Muscle of leg (tissue), 11 donors: ENCODE results near the gene C12orf42. TPM values are rescaled to one million over a fixed set of nuclear protein-coding genes. Genes with fewer than 3 reads are reported as not detected.

ENCODE experiments used
- DNase-seq: peaks from one replicate; pipeline ENCODE4 v3.0.0; 2013
- H3K27ac ChIP-seq: one replicate; pipeline ENCODE4 v1.5.1; 2013; ENCODE audit warnings: mild to moderate bottlenecking, low read length, control low read depth
- H3K27me3 ChIP-seq: one replicate; pipeline ENCODE4 v1.6.1; 2013; ENCODE audit warnings: low read length; ENCODE audit not compliant: control insufficient read depth, insufficient read depth
- H3K36me3 ChIP-seq: one replicate; pipeline ENCODE4 v1.6.1; 2013; ENCODE audit warnings: low read length; ENCODE audit not compliant: control insufficient read depth, insufficient read depth
- H3K4me1 ChIP-seq: one replicate; pipeline ENCODE4 v1.6.1; 2013; ENCODE audit warnings: low read length; ENCODE audit not compliant: control insufficient read depth, insufficient read depth
- H3K4me3 ChIP-seq: one replicate; pipeline ENCODE4 v1.5.1; 2013; ENCODE audit warnings: low read length, control low read depth
- H3K9me3 ChIP-seq: replicated peaks from 2 replicates; pipeline ENCODE4 v1.6.1; 2013; ENCODE audit warnings: low read depth, low read length; ENCODE audit not compliant: control insufficient read depth
- WGBS: methylation state at CpG from one replicate; pipeline ENCODE4 v1.1.5; 2013; ENCODE audit warnings: missing lambda C conversion rate; ENCODE audit not compliant: insufficient coverage; 5-methylcytosine and 5-hydroxymethylcytosine counted together
- polyA plus RNA-seq, 8 donors: library from polyadenylated mRNA; unstranded; fragments of 120-200 nt; gene quantifications; one replicate each; pipeline versions ENCODE4 v1.2.1 to v1.2.3, GENCODE V29; 2013; ENCODE audit warnings: inconsistent platforms in 1 of 8, low replicate concordance in 1 of 8; ENCODE audit not compliant: insufficient read length in 8 of 8, insufficient read depth in 1 of 8
- total RNA-seq: library from RNA; stranded (reverse); fragments of 120-200 nt; gene quantifications from one replicate; pipeline ENCODE4 v1.2.4, GENCODE V29; 2013

C12orf42 gene
- total and polyA plus RNA-seq, 9 donors, result 0.98 to 2.4 (median 1.7) TPM

DNA sequence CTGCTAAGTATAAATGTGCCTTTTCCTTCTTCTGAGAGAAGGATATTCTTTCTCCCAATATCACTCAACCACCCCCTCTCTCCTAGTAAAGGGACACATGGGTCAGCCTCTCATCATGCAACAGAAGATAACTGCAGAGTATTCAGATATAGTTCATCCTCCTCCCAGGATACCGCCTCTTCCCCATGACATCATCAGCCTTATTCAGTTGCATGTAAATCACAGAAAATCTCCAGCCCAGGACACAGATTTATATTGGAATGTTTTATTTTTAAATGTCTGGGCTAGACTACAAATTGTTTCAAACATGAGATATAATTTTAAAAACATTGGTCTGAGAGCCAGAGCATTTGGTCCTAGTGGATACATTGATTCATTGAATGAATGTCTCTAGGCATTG lies 178.5 kb downstream of the C12orf42 start:
- peaks cover 9% of the 10 kb centered on the region for H3K9me3 ChIP-seq
- no peak overlapping the region for H3K27ac ChIP-seq
- H3K36me3 ChIP-seq, result no peaks in the 10 kb centered on the region
- no peak for DNase-seq
- H3K4me3 ChIP-seq, result no peak overlapping the region
- WGBS, result no CpG with 5 or more reads among the region's 1 CpG
- H3K4me1 ChIP-seq, result no peaks in the 10 kb centered on the region
- H3K27me3 ChIP-seq, result no peaks in the 10 kb centered on the region

DNA sequence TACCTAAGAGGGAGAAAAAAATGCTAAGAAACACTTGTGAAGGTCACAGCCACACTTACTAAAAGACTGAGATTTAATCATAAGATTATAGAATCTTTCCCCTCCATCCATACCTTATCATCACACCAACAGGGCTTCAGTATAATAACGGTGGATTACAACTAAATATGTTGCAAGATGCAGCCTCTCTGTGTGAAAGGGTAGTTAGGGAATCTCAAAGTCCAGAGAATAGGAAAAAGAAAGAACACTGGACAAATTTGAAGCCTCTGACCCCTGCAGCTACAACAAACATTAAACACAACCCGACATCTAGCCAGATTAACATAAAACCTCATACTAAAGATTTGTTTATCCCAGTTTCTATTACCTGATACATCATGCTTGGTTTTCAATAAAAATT lies 181.0 kb downstream of the C12orf42 start:
- WGBS, result 40% methylated on average over 1 of the region's 2 CpGs

DNA sequence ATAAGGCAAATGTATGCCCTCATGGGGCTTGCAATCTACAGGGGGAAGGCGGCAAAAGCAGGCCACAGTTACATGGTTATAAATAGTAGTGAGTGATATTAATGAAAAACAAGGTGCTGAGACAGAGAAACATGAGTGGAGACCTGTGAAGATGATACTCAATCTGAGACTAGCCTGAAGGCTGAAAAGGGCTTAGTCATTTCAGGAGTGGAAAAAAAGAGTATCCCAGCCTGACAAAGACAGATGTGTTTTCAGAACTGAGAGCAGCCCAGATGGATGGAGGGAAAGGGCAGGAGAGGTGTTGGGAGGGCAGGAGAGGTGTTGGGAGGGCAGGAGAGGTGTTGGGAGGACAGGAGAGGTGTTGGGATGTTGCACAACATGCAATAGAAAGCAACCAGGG lies 181.9 kb downstream of the C12orf42 start:
- WGBS, result 75% methylated on average over 1 of the region's 1 CpG
- peaks cover 3% of the 10 kb centered on the region for H3K9me3 ChIP-seq
- no peak for DNase-seq
- H3K27me3 ChIP-seq, result no peaks in the 10 kb centered on the region
- no peak overlapping the region for H3K27ac ChIP-seq
- H3K36me3 ChIP-seq, result no peaks in the 10 kb centered on the region
- no peak overlapping the region for H3K4me3 ChIP-seq
- H3K4me1 ChIP-seq, result no peaks in the 10 kb centered on the region

More for the DNA sequence above, 181.0 kb downstream of the C12orf42 start:
- Histone ChIP-seq H3K9me3 (peaks cover 5% of the 10 kb centered on the region), H3K27me3 (no peaks in the 10 kb centered on the region), H3K4me1 (no peaks in the 10 kb centered on the region), H3K36me3 (no peaks in the 10 kb centered on the region), H3K4me3 (no peak overlapping the region), H3K27ac (no peak overlapping the region)
- no peak for DNase-seq

DNA sequence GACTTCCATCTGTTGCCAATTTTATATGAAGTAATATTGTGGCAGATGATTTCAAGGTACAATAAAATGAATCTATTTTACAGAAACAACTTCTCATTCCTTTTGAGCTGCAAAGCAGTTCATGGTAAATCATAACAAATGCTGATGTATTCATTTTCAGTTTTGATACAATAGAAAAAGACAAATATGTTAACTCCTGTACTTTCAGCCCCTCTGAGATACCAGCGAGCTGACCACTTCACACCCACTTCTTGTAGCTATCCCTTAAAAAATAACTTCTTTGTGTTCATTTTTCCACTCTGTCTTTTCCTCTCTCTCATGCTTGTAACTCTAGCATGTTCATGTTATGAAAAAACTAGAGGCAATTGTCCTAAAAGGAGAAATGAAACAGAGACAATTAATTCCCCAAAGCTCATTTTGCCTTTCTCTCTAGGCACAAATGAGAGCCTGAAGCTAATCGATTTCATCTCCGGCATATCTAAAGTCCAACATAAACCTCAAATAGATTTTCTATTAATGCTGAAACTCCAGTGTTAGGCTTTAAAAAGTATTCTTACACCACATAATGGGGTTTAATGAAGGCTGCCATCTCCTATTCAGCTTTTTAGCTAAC lies 182.9 kb downstream of the C12orf42 start:
- WGBS, result no CpG with 5 or more reads among the region's 3 CpGs
- H3K4me1 ChIP-seq, result no peaks in the 10 kb centered on the region
- no peak for DNase-seq

DNA sequence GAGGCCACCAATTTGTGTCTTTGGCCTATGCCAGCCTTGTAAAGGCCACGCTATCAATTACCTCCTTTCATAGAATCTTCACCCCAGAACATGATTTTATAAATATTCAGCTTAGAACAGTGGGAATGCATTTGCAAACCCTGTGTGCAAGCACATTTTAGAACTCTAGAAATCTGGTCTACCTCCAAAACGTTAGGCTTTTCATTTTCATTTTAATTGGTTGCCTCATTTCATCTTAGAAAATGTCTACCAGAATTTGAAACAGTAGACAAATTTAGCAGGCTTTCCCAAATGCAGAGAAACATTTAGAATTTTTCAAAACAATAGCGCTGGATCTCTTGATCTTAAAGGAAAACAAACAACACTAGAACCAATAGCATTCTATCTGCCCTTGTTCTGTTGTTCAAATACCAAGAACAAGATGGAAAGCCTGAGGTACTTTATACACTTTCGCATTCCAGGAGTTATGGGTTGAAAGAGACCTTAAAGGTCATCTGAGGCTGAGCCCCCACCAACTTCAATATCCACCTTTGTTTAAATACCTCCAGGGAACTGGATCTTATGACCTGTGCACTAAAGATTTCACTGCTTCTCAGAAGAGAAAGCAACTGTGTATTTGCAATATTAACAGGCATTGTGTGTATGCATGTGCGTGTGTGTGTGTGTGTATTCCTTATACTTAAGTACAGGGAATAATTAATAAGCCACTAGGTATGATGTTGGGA lies 185.1 kb downstream of the C12orf42 start:
- Histone ChIP-seq H3K9me3 (no peaks in the 10 kb centered on the region), H3K4me1 (no peaks in the 10 kb centered on the region), H3K27ac (no peak overlapping the region), H3K27me3 (no peaks in the 10 kb centered on the region), H3K4me3 (no peak overlapping the region), H3K36me3 (no peaks in the 10 kb centered on the region)
- no peak for DNase-seq
- WGBS, result 69% methylated on average over 2 of the region's 5 CpGs

More for the DNA sequence above, 182.9 kb downstream of the C12orf42 start:
- Histone ChIP-seq H3K9me3 (peaks cover 3% of the 10 kb centered on the region), H3K36me3 (no peaks in the 10 kb centered on the region), H3K4me3 (no peak overlapping the region), H3K27me3 (no peaks in the 10 kb centered on the region), H3K27ac (no peak overlapping the region)

DNA sequence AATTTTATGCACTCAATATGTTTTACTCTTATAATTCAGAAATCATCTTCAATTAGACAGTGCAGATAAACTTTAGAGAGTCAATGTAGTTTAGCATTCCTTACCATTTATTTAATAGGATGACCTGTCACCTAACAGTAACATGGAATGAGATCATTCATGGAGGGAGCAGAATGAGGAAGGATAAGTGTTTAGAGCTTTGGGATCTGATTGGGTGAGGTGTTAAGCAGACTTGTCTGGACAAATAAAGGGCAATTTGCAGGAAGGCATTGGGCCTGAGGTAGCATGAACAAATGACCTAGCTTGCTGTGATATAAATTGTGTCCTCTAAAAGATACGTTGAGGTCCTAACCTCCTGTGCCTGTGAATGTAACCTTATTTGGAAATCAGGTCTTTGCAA lies 187.4 kb downstream of the C12orf42 start:
- H3K27ac ChIP-seq, result no peak overlapping the region
- no peak overlapping the region for H3K4me3 ChIP-seq
- H3K4me1 ChIP-seq, result no peaks in the 10 kb centered on the region
- H3K27me3 ChIP-seq, result no peaks in the 10 kb centered on the region
- WGBS, result 100% methylated on average over 1 of the region's 1 CpG
- no peak for DNase-seq
- H3K9me3 ChIP-seq, result no peaks in the 10 kb centered on the region
- H3K36me3 ChIP-seq, result no peaks in the 10 kb centered on the region

DNA sequence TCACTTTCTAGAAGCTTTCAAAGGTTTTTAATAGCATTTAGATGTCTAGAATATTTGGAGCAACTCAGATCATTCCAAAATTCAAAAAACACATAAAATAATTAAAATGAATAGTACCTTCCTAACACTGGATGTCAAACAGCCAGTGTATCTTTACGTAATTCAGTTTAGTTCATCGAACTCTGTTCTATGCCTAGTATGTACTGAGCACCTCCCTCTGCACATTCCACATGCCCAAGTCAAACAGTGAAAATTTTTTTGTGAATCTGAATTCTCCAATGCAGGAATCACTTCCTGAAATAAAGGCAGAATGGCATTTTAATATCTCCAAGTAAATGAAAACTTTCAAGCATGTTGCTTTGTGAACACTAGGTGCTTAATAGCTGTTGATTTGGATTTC lies 192.3 kb downstream of the C12orf42 start:
- H3K27ac ChIP-seq, result no peak overlapping the region
- H3K9me3 ChIP-seq, result no peaks in the 10 kb centered on the region
- no CpG with 5 or more reads among the region's 2 CpGs for WGBS
- H3K27me3 ChIP-seq, result peaks cover 6% of the 10 kb centered on the region
- no peaks in the 10 kb centered on the region for H3K36me3 ChIP-seq
- no peak for DNase-seq
- H3K4me3 ChIP-seq, result no peak overlapping the region
- H3K4me1 ChIP-seq, result no peaks in the 10 kb centered on the region

DNA sequence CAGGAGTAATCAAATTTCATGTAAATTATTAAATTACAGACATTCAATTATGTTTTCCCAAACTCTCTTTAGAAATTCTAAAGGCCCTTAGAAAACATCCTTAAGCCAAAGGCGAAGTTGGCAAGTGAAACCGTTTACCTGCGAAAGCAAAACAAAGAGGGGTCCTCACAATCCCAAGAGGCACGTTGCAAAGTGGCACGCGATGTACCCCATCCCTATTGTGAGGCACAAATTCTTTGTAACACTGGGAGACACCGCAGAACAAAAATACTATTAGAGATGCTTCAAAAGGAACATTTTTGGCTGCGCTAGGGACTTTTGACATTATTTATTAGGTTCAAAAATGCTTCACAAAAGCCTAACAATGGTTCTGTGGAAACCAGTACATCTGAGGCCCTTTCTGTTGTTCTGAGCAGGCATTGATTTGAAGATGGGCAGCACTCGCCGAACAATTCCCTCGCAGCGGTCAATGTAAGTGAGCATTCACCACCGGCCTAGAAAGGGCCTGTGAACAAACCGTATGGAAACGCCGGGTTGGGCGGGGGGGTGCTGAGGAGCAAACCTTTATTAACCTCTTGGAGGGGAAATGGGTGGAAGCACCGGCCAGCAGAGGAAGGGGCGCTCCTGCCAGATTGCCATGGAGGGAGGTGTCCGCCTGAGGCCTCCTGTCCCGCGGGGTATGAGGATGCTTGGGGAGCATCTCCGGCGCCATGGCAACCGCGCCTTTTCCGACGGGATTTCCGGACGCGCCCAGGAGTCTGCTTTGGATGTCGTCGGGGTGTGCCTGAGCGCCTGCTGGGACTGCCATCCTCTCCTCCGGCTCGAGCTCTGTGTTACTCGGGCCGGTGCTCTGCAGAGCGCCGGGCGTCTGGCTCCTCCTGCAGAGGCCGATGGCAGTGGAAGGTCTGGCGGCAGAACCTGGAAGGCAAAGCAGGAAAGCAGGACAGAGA lies 193.9 kb downstream of the C12orf42 start:
- no peak for DNase-seq
- no peaks in the 10 kb centered on the region for H3K4me1 ChIP-seq
- no peak overlapping the region for H3K27ac ChIP-seq
- 10% methylated on average over 30 of the region's 43 CpGs for WGBS
- H3K36me3 ChIP-seq, result no peaks in the 10 kb centered on the region
- H3K4me3 ChIP-seq, result no peak overlapping the region
- peaks cover 6% of the 10 kb centered on the region for H3K27me3 ChIP-seq
- H3K9me3 ChIP-seq, result no peaks in the 10 kb centered on the region

DNA sequence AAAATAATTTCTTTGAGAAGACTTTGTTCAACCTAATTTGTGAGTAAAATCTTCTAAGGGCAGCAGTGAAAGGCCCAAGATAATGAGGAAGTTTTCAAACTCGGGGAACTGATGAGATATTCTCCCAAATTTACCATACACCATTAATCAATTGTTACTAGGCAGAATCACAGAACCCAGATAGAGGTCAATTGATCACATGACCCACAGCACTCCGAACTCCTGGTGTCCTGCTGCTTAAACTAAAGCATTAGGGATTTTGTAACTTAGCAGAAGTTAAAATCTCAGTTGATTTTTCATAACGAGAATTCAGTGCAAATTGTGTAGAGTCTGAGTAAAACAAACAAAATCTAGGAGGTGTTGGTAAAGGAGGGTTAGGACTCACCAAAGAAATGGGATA lies 207.8 kb downstream of the C12orf42 start:
- Histone ChIP-seq H3K4me3 (no peak overlapping the region), H3K27me3 (no peaks in the 10 kb centered on the region), H3K27ac (no peak overlapping the region), H3K4me1 (no peaks in the 10 kb centered on the region), H3K36me3 (no peaks in the 10 kb centered on the region), H3K9me3 (peaks cover 7% of the 10 kb centered on the region)
- no peak for DNase-seq
- WGBS, result 80% methylated on average over 1 of the region's 3 CpGs

DNA sequence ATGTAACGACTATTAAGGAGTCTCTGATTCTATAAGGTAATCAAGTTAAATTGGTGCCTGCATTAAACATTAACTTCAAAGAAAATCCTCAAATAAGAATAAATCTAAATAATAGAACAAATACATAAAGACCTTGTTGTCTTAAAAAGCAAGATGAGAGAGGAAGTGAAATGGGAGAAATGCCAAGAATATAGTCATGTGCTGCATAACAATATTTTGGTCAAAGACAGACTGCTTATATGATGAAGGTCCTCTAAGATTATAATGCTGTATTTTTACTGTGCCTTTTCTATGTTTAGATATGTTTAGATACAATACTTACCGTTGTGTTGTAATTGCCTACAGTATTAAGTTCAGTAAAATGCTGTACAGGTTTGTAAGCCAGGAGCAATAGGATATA lies 213.6 kb downstream of the C12orf42 start:
- no peaks in the 10 kb centered on the region for H3K27me3 ChIP-seq
- no peaks in the 10 kb centered on the region for H3K9me3 ChIP-seq
- DNase-seq, result no peak
- no CpG with 5 or more reads among the region's 2 CpGs for WGBS
- H3K27ac ChIP-seq, result no peak overlapping the region
- H3K36me3 ChIP-seq, result no peaks in the 10 kb centered on the region
- H3K4me1 ChIP-seq, result no peaks in the 10 kb centered on the region
- no peak overlapping the region for H3K4me3 ChIP-seq
